ENCODE measurements around the gene NSMCE1. TPM values are rescaled to one million over a fixed set of nuclear protein-coding genes. Genes with fewer than 3 reads are reported as not detected.

NSMCE1 gene
- total RNA-seq, 1 experiment from 2014 or later: 19.3 TPM

GRCh38 chr16:27219161-27219560 is 49.4 kb downstream of the NSMCE1 start:
- Histone ChIP-seq H4K5ac (ENCODE audit: insufficient read length, low read depth, low read length) (no peak overlapping the region), H3T11ph (ENCODE audit: low read length) (no peak overlapping the region), H3K4me1 (ENCODE audit: insufficient read depth, low read length) (0 out of 2 replicates have a peak, but pooled peaks cover 2% of the 10 kb centered on the region), H4K91ac (ENCODE audit: insufficient read length, low read depth, low read length) (no peak overlapping the region), H3K27me3 (ENCODE audit: insufficient read depth, low read length) (no peaks in the 10 kb centered on the region), H3K23me2 (ENCODE audit: insufficient read length, low read depth, low read length, poor library complexity, severe bottlenecking) (no peaks in the 10 kb centered on the region), H3K9ac (ENCODE audit: extremely low read depth, insufficient read length, low read length) (no peak overlapping the region), H3K27ac (ENCODE audit: insufficient read length, low read depth, low read length) (no peak overlapping the region), H2AFZ (ENCODE audit: low read length) (no peak overlapping the region), H2BK15ac (ENCODE audit: low read depth, low read length) (no peak overlapping the region), H2AK5ac (ENCODE audit: insufficient read length, low read length) (no peak overlapping the region), H2BK120ac (ENCODE audit: low read depth, low read length, poor library complexity, severe bottlenecking) (no peak overlapping the region), H3K14ac (ENCODE audit: insufficient read depth, low read length) (no peak overlapping the region), H3K4ac (ENCODE audit: low read depth, low read length) (no peak overlapping the region), H3K18ac (ENCODE audit: insufficient read length, low read depth, low read length) (no peak overlapping the region), H4K8ac (replicated peaks; ENCODE audit: insufficient read length, low read depth, low read length) (no peak overlapping the region), H3K9me3 (ENCODE audit: control insufficient read depth, low read depth, low read length) (no peaks in the 10 kb centered on the region), H3K79me1 (ENCODE audit: insufficient read depth, low read depth, low read length, poor library complexity, severe bottlenecking) (no peaks in the 10 kb centered on the region), H3K79me2 (ENCODE audit: insufficient read depth, low read length) (no peaks in the 10 kb centered on the region), H3K56ac (ENCODE audit: insufficient read length, low read depth, low read length) (no peak overlapping the region), H2BK12ac (ENCODE audit: insufficient read length, low read depth, low read length) (no peak overlapping the region), H3K4me2 (ENCODE audit: insufficient read depth, insufficient read length, low read length) (no peak overlapping the region), H2BK5ac (ENCODE audit: insufficient read length, low read length) (no peak overlapping the region), H2BK20ac (ENCODE audit: low read depth, low read length, poor library complexity, severe bottlenecking) (no peak overlapping the region), H4K20me1 (ENCODE audit: control insufficient read depth, insufficient read depth, insufficient read length) (no peaks in the 10 kb centered on the region), H3K23ac (ENCODE audit: insufficient read length, low read depth, low read length) (no peak overlapping the region)
- no peak for DNase-seq
- peaks cover 5 to 19% (median 16%) of the 10 kb centered on the region in 3 experiments; a peak in 6 of 7 replicates for H3K36me3 Mint-ChIP-seq (ENCODE audit: insufficient read depth in 1 of 3, low read depth in 3 of 3)
- peak overlapping the region in 1 of 3 experiments; percentile 94; a peak in 2 of 7 replicates for H3K27ac Mint-ChIP-seq
- no peaks in the 10 kb centered on the region for H3K27me3 Mint-ChIP-seq (ENCODE audit: low read depth)
- no CpG with 5 or more reads among the region's 10 CpGs for WGBS (ENCODE audit: extremely low coverage, insufficient read length, low lambda C conversion rate)
- TF ChIP-seq, protein P1, sequence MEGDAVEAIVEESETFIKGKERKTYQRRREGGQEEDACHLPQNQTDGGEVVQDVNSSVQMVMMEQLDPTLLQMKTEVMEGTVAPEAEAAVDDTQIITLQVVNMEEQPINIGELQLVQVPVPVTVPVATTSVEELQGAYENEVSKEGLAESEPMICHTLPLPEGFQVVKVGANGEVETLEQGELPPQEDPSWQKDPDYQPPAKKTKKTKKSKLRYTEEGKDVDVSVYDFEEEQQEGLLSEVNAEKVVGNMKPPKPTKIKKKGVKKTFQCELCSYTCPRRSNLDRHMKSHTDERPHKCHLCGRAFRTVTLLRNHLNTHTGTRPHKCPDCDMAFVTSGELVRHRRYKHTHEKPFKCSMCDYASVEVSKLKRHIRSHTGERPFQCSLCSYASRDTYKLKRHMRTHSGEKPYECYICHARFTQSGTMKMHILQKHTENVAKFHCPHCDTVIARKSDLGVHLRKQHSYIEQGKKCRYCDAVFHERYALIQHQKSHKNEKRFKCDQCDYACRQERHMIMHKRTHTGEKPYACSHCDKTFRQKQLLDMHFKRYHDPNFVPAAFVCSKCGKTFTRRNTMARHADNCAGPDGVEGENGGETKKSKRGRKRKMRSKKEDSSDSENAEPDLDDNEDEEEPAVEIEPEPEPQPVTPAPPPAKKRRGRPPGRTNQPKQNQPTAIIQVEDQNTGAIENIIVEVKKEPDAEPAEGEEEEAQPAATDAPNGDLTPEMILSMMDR (conservative IDR thresholded peaks at IDR 0.05): no peak
- H3K4me1 Mint-ChIP-seq: peaks cover 6% of the 10 kb centered on the region in 2 experiments
- H3K4me3 Mint-ChIP-seq: no peak overlapping the region
- H3K9me3 Mint-ChIP-seq: no peaks in the 10 kb centered on the region

Data from H9 (cell line).